NB4 (cell line): ENCODE data around the gene ARID3A.

Experiments used
- CTCF ChIP-seq: IDR thresholded peaks from one replicate; pipeline ENCODE4 v1.5.1; 2012; ENCODE audit warnings: low read depth, low read length
- MYC ChIP-seq: IDR thresholded peaks from 2 replicates; pipeline ENCODE4 v1.6.1; 2011; ENCODE audit warnings: low read depth, low read length

GRCh38 chr19:939439-939838 lies 13.6 kb downstream of the ARID3A start:
- TF ChIP-seq CTCF (no peak), MYC (no peak)
